Esophagus squamous epithelium (tissue), 5 donors: ENCODE measurements around the gene AGTRAP. TPM values are rescaled to one million over a fixed set of nuclear protein-coding genes. Genes with fewer than 3 reads are reported as not detected.

Experiments
- DNase-seq: peaks from one replicate; lab custom pipeline; 2025; lab: John Stamatoyannopoulos, UW
- H3K27ac ChIP-seq, 4 donors: fragments of 200-600 bp; sonication (generic); one replicate each; pipeline ENCODE4 v1.5.1; 2016 to 2019; ENCODE audit warnings: mild to moderate bottlenecking in 1 of 4
- H3K27me3 ChIP-seq, 4 donors: fragments of 200-600 bp; sonication (generic); 1 replicate in 3 of 4; 2 replicates in 1 of 4; pipeline versions ENCODE4 v1.5.1 to v1.6.0; 2017 to 2021; ENCODE audit warnings: antibody characterized with exemption in 1 of 4
- H3K36me3 ChIP-seq, 3 donors: fragments of 200-600 bp; sonication (generic); one replicate each; pipeline ENCODE4 v1.5.1; 2016 to 2019
- H3K4me1 ChIP-seq, 3 donors: fragments of 200-600 bp; sonication (generic); one replicate each; pipeline ENCODE4 v1.5.1; 2017 to 2019
- H3K4me3 ChIP-seq, 4 donors: fragments of 200-600 bp; sonication (generic); 1 replicate in 3 of 4; 2 replicates in 1 of 4; pipeline ENCODE4 v1.5.1; 2016 to 2019; ENCODE audit warnings: mild to moderate bottlenecking in 2 of 4, moderate library complexity in 1 of 4
- H3K9me3 ChIP-seq, 3 donors: fragments of 200-600 bp; sonication (generic); one replicate each; pipeline ENCODE4 v1.5.1; 2016 to 2019
- CTCF ChIP-seq, 6 experiments: fragments of 450-650 bp in 4 of 6; fragments of 200-600 bp in 2 of 6; sonication (generic) in 2 of 6; IDR thresholded peaks; one replicate each; pipeline ENCODE4 v1.5.1; 2016 to 2019; ENCODE audit warnings: antibody characterized with exemption in 6 of 6, mild to moderate bottlenecking in 4 of 6, moderate library complexity in 4 of 6
- POLR2A ChIP-seq, 4 donors: fragments of 450-650 bp; IDR thresholded peaks; one replicate each; pipeline ENCODE4 v1.6.1; 2017; ENCODE audit warnings: antibody characterized with exemption in 4 of 4, mild to moderate bottlenecking in 4 of 4, moderate library complexity in 3 of 4
- WGBS, 2 donors: methylation state at CpG; one replicate each; pipeline ENCODE4 v1.1.5; 2018; 5-methylcytosine and 5-hydroxymethylcytosine counted together
- intact Hi-C: fragments of 100-400 bp; cut with DNase I; formaldehyde crosslinking; loops from one replicate; pipeline ENCODE4 v1.15.0; 2022
- total RNA-seq, 4 donors: library from RNA; depleted of rRNA; stranded (reverse); fragments of >200 nt; gene quantifications; one replicate each; pipeline ENCODE4 v1.1.0, GENCODE V29; 2016
- donor health status: DM: yes; HTN: yes; CAD: no.

Gene AGTRAP
- total RNA-seq, 4 donors from 2014 or later = 34.5 to 89.5 (median 50.7) TPM

- H3K4me3 ChIP-seq = no peak overlapping the region
- intact Hi-C loops = no loop called here
- no peaks in the 10 kb centered on the region for H3K9me3 ChIP-seq
- no peaks in the 10 kb centered on the region for H3K27me3 ChIP-seq
- TF ChIP-seq CTCF (IDR thresholded peaks at IDR 0.05) = no peak
- no peak for TF ChIP-seq POLR2A (IDR thresholded peaks at IDR 0.05)
- no peak overlapping the region for H3K27ac ChIP-seq
- no peak for DNase-seq
- 91% methylated on average over 7 of the region's 9 CpGs; no CpG with 5 or more reads in 1 of the 2 donors for WGBS, 2 donors
- no peaks in the 10 kb centered on the region for H3K36me3 ChIP-seq
- H3K4me1 ChIP-seq = no peaks in the 10 kb centered on the region
These were observed 42.4 kb downstream of the AGTRAP start for GRCh38 chr1:11778336-11778735.

- Histone ChIP-seq H3K27ac (no peak overlapping the region), H3K4me1 (no peaks in the 10 kb centered on the region), H3K4me3 (no peak overlapping the region), H3K27me3 (no peaks in the 10 kb centered on the region), H3K36me3 (no peaks in the 10 kb centered on the region), H3K9me3 (no peaks in the 10 kb centered on the region)
- TF ChIP-seq CTCF (IDR thresholded peaks at IDR 0.05) (no peak), POLR2A (IDR thresholded peaks at IDR 0.05) (no peak)
- intact Hi-C loops = no loop called here
- 83 to 86% methylated on average over 6 to 9 of the region's 15 CpGs for WGBS, 2 donors
- DNase-seq = no peak
These were observed 43.1 kb downstream of the AGTRAP start for GRCh38 chr1:11778844-11779623.

- Histone ChIP-seq H3K27ac (no peak overlapping the region), H3K4me3 (no peak overlapping the region), H3K27me3 (no peaks in the 10 kb centered on the region), H3K36me3 (no peaks in the 10 kb centered on the region), H3K9me3 (no peaks in the 10 kb centered on the region), H3K4me1 (peaks cover 3 to 7% (median 7%) of the 10 kb centered on the region in 3 donors)
- 76 to 85% methylated on average over 3 to 4 of the region's 13 CpGs for WGBS, 2 donors
- no peak for DNase-seq
- intact Hi-C loops = no loop called here
- TF ChIP-seq POLR2A (IDR thresholded peaks at IDR 0.05) = no peak
- no peak for TF ChIP-seq CTCF (IDR thresholded peaks at IDR 0.05)
These were observed 43.9 kb downstream of the AGTRAP start for GRCh38 chr1:11779715-11780379.

GRCh38 chr1:11780380-11781147, 44.6 kb downstream of the AGTRAP start:
- H3K27me3 ChIP-seq = no peaks in the 10 kb centered on the region
- H3K4me1 ChIP-seq = peaks cover 10 to 15% (median 14%) of the 10 kb centered on the region in 3 donors
- no peak for TF ChIP-seq CTCF (IDR thresholded peaks at IDR 0.05)
- TF ChIP-seq POLR2A (IDR thresholded peaks at IDR 0.05) = no peak
- intact Hi-C loops = no loop called here
- H3K9me3 ChIP-seq = no peaks in the 10 kb centered on the region
- WGBS, 2 donors = 65 to 67% methylated on average over 7 to 9 of the region's 10 CpGs
- no peak overlapping the region for H3K27ac ChIP-seq
- no peak for DNase-seq
- H3K4me3 ChIP-seq = no peak overlapping the region
- no peaks in the 10 kb centered on the region for H3K36me3 ChIP-seq
